Heart left ventricle (tissue), 13 donors: ENCODE measurements around the gene EXOC2.

Experiments
- POLR2A ChIP-seq, 2 donors: fragments of 450-650 bp; IDR thresholded peaks; one replicate each; pipeline ENCODE4 v1.6.1; 2017; ENCODE audit warnings: antibody characterized with exemption in 2 of 2, mild to moderate bottlenecking in 2 of 2, moderate library complexity in 2 of 2
- TF ChIP-seq, protein P1 (sequence below), 12 donors: fragments of 200-600 bp; sonication (generic) in 4 of 12; IDR thresholded peaks; one replicate each; pipeline versions ENCODE4 v1.5.0 to v1.8.0; 2018 to 2022; ENCODE audit warnings: antibody characterized with exemption in 12 of 12, mild to moderate bottlenecking in 5 of 12
- donor health status: ischemic (EF 13 %, LVEDD 7.1; RV severe dilation, severe dysfunction).
- donor health status: DM: no; HTN: yes; CAD: no.
- donor health status: DM: no; HTN: no; CAD: no.
- donor health status: ischemic (EF 25% LVEDD 6.9; RV normal size, moderate dysfunction).
- donor health status: ischemic (EF 25% LVEDD 5.7; RV mildly dilated, moderate dysfunction).
- donor health status: ischemic (EF 35%, LVEDD 5.7; RV mildly dilated, moderate dysfunction).
- donor health status: nonischemic (EF 11% LVEDD 7.7; RV severe dilation, severe dysfunction).
- donor health status: DM: yes; HTN: yes; CAD: no.
- donor health status: PGD.
- donor health status: ischemic (EF 29% LVEDD 5.4; RV normal size, mild dysfunction).
- donor health status: nonischemic (EF 23%, LVEDD 6.1; RV moderate dilation, normal function).

DNA sequence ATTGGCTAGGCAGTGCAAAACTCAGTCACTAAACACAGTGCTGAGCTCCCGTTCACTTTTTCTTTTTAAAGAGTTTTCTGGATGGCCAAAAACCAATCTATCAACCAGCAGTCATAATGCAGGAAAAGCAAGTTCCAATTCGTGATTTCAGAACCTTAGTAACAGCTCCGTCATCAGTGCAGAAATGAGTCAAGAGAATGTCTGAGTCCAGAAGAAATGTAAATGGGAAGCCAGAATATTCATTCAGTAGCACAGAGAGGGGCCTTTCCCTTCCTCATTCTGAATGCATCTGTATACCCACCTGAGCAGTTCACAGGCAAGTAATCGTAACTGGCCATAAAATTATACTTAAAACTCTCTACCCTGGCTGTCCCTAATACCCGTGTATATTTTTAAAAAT, 56.5 kb downstream of the EXOC2 start:
- TF ChIP-seq, protein P1, sequence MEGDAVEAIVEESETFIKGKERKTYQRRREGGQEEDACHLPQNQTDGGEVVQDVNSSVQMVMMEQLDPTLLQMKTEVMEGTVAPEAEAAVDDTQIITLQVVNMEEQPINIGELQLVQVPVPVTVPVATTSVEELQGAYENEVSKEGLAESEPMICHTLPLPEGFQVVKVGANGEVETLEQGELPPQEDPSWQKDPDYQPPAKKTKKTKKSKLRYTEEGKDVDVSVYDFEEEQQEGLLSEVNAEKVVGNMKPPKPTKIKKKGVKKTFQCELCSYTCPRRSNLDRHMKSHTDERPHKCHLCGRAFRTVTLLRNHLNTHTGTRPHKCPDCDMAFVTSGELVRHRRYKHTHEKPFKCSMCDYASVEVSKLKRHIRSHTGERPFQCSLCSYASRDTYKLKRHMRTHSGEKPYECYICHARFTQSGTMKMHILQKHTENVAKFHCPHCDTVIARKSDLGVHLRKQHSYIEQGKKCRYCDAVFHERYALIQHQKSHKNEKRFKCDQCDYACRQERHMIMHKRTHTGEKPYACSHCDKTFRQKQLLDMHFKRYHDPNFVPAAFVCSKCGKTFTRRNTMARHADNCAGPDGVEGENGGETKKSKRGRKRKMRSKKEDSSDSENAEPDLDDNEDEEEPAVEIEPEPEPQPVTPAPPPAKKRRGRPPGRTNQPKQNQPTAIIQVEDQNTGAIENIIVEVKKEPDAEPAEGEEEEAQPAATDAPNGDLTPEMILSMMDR (IDR thresholded peaks at IDR 0.05): no peak
- TF ChIP-seq POLR2A (IDR thresholded peaks at IDR 0.05): no peak
